Lung (tissue), 12 donors: ENCODE measurements around the gene KLLN. TPM values are rescaled to one million over a fixed set of nuclear protein-coding genes. Genes with fewer than 3 reads are reported as not detected.

Experiments used
- ATAC-seq: fragments of 200-7000 bp; cut with Tn5 transposase; one replicate; pipeline ENCODE4 v1.9.1; 2020; ENCODE audit warnings: moderate number of reproducible peaks; ENCODE audit not compliant: insufficient read depth, low FRiP score
- DNase-seq, 3 donors: peaks; one replicate each; pipeline ENCODE4 v3.0.0-alpha.2; 2013 to 2017
- H3K27ac ChIP-seq, 2 donors: one replicate each; pipeline ENCODE4 v1.5.1; 2013; ENCODE audit warnings: mild to moderate bottlenecking in 2 of 2, moderate library complexity in 2 of 2, control low read depth in 1 of 2, inconsistent platforms in 1 of 2, low read depth in 1 of 2, low read length in 1 of 2
- H3K27me3 ChIP-seq, 3 donors: one replicate each; pipeline ENCODE4 v1.5.1; 2013; ENCODE audit warnings: low read length in 2 of 3; ENCODE audit not compliant: control insufficient read depth in 3 of 3, insufficient read depth in 3 of 3
- H3K36me3 ChIP-seq, 4 donors: one replicate each; pipeline ENCODE4 v1.5.1; 2013; ENCODE audit warnings: low read length in 4 of 4, mild to moderate bottlenecking in 1 of 4, moderate library complexity in 1 of 4; ENCODE audit not compliant: control insufficient read depth in 4 of 4, insufficient read depth in 4 of 4
- H3K4me1 ChIP-seq, 5 donors: one replicate each; pipeline ENCODE4 v1.5.1; 2013; ENCODE audit warnings: low read length in 5 of 5, mild to moderate bottlenecking in 2 of 5, moderate library complexity in 1 of 5; ENCODE audit not compliant: control insufficient read depth in 5 of 5, insufficient read depth in 5 of 5
- H3K4me3 ChIP-seq: one replicate; pipeline ENCODE4 v1.5.1; 2013; ENCODE audit warnings: mild to moderate bottlenecking, control low read depth, moderate library complexity
- H3K9ac ChIP-seq, 2 donors: one replicate each; pipeline ENCODE4 v1.5.1; 2013; ENCODE audit warnings: low read length in 2 of 2, control low read depth in 1 of 2; ENCODE audit not compliant: insufficient read depth in 1 of 2
- H3K9me3 ChIP-seq, 4 donors: one replicate each; pipeline ENCODE4 v1.5.1; 2013; ENCODE audit warnings: low read length in 3 of 4, mild to moderate bottlenecking in 1 of 4, moderate library complexity in 1 of 4; ENCODE audit not compliant: control insufficient read depth in 4 of 4, insufficient read depth in 3 of 4
- CTCF ChIP-seq: IDR thresholded peaks from 2 replicates; pipeline ENCODE4 v1.5.1; 2012; ENCODE audit warnings: mild to moderate bottlenecking; ENCODE audit errors: control extremely low read depth, extremely low read depth
- WGBS, 2 donors: extraction: QIAGEN DNeasy Blood & Tissue Kit; methylation state at CpG; one replicate each; pipeline ENCODE4 v1.1.7; 2013; 5-methylcytosine and 5-hydroxymethylcytosine counted together
- polyA plus RNA-seq, 2 donors: library from polyadenylated mRNA; stranded (reverse); fragments of 200-250 nt; gene quantifications; one replicate each; pipeline ENCODE4 v1.2.1, GENCODE V29; 2013
- total RNA-seq, 2 donors: library from RNA; depleted of rRNA in 1 of 2; stranded (reverse); fragments of >200 nt in 1 of 2; gene quantifications; one replicate each; pipeline ENCODE4 v1.2.1, GENCODE V29; 2014 to 2021
- donor health status: control.
- donor health status: control.
- donor health status: Bipolar disorder and iron deficiency.
- donor health status: healthy.
- donor health status: DM: yes; HTN: yes; CAD: no.

Gene KLLN
- total and polyA plus RNA-seq, 4 donors = 0.14 to 1.5 (median 0.86) TPM

GRCh38 chr10:87827681-87828080 is 35.7 kb downstream of the KLLN start:
- no peaks in the 10 kb centered on the region for H3K27me3 ChIP-seq
- DNase-seq = no peak
- no peak for TF ChIP-seq CTCF
- H3K27ac ChIP-seq = no peak overlapping the region
- no peak overlapping the region for H3K9ac ChIP-seq
- H3K9me3 ChIP-seq = no peaks in the 10 kb centered on the region
- WGBS, 2 donors = 89 to 96% methylated on average over 2 of the region's 2 CpGs
- no peak overlapping the region for H3K4me3 ChIP-seq
- H3K36me3 ChIP-seq = no peaks in the 10 kb centered on the region
- H3K4me1 ChIP-seq = no peaks in the 10 kb centered on the region
- no peak for ATAC-seq

- Histone ChIP-seq H3K4me3 (no peak overlapping the region), H3K36me3 (no peaks in the 10 kb centered on the region), H3K27me3 (no peaks in the 10 kb centered on the region), H3K9me3 (no peaks in the 10 kb centered on the region), H3K9ac (no peak overlapping the region), H3K4me1 (no peaks in the 10 kb centered on the region), H3K27ac (no peak overlapping the region)
- DNase-seq (no peak), ATAC-seq (no peak)
- no peak for TF ChIP-seq CTCF
These were observed 36.7 kb downstream of the KLLN start for GRCh38 chr10:87826653-87827052.

- Histone ChIP-seq H3K4me1 (peaks cover 0 to 18% (median 5%) of the 10 kb centered on the region in 5 donors), H3K36me3 (no peaks in the 10 kb centered on the region), H3K27me3 (no peaks in the 10 kb centered on the region), H3K27ac (no peak overlapping the region), H3K4me3 (no peak overlapping the region), H3K9me3 (no peaks in the 10 kb centered on the region), H3K9ac (no peak overlapping the region)
- ATAC-seq (no peak), DNase-seq (no peak)
- 92 to 93% methylated on average over 6 of the region's 6 CpGs for WGBS, 2 donors
- TF ChIP-seq CTCF = no peak
These were observed 44.1 kb downstream of the KLLN start for GRCh38 chr10:87819289-87819585.

GRCh38 chr10:87818505-87819288 is 44.6 kb downstream of the KLLN start:
- H3K4me1 ChIP-seq = peaks cover 0 to 18% (median 5%) of the 10 kb centered on the region in 5 donors
- H3K9me3 ChIP-seq = no peaks in the 10 kb centered on the region
- H3K4me3 ChIP-seq = peak overlapping the region; percentile 74
- TF ChIP-seq CTCF = no peak
- no peaks in the 10 kb centered on the region for H3K27me3 ChIP-seq
- H3K27ac ChIP-seq = peak overlapping the region; percentile 76 to 85
- 15 to 19% methylated on average over 29 of the region's 29 CpGs for WGBS, 2 donors
- ATAC-seq = peak; percentile 9
- H3K9ac ChIP-seq = peak overlapping the region; percentile 80 to 95
- DNase-seq = peak in 1 of 3 donors; percentile 45
- H3K36me3 ChIP-seq = no peaks in the 10 kb centered on the region
